GM12875 (cell line): Measurements from ENCODE around the gene MIS12.

Experiments used
- H3K4me3 ChIP-seq: one replicate; pipeline ENCODE4 v1.5.1; 2011; ENCODE audit warnings: low read depth, low read length, control low read depth
- CTCF ChIP-seq: IDR thresholded peaks from 2 replicates; pipeline ENCODE4 v1.5.1; 2011; ENCODE audit warnings: low read depth, mild to moderate bottlenecking, control low read depth, inconsistent platforms, low read length, moderate library complexity, borderline replicate concordance; ENCODE audit not compliant: insufficient read depth

The MIS12 gene

GRCh38 chr17:5523249-5523648 is 36.9 kb downstream of the MIS12 start:
- no peak for TF ChIP-seq CTCF
- H3K4me3 ChIP-seq = no peak overlapping the region

- TF ChIP-seq CTCF = no peak
- no peak overlapping the region for H3K4me3 ChIP-seq
These were observed 40.6 kb downstream of the MIS12 start for GRCh38 chr17:5526821-5527598.

- no peak for TF ChIP-seq CTCF
- H3K4me3 ChIP-seq = no peak overlapping the region
These were observed 41.4 kb downstream of the MIS12 start for GRCh38 chr17:5527601-5528250.

GRCh38 chr17:5530265-5531084 is 44.1 kb downstream of the MIS12 start:
- no peak overlapping the region for H3K4me3 ChIP-seq
- TF ChIP-seq CTCF = no peak

GRCh38 chr17:5531085-5531418 is 44.7 kb downstream of the MIS12 start:
- TF ChIP-seq CTCF = no peak
- H3K4me3 ChIP-seq = no peak overlapping the region

- H3K4me3 ChIP-seq = no peak overlapping the region
- TF ChIP-seq CTCF = no peak
These were observed 46.2 kb downstream of the MIS12 start for GRCh38 chr17:5532581-5532980.
